ENCODE results near the gene HEATR3.

GRCh38 chr16:50086176-50086575 lies 20.4 kb downstream of the HEATR3 start:
- TF ChIP-seq EZH2 (IDR thresholded peaks at IDR 0.05; ENCODE audit: insufficient read depth, poor library complexity, severe bottlenecking) (no peak), EZH2phosphoT487 (IDR thresholded peaks at IDR 0.05; ENCODE audit: insufficient read depth, low read depth) (no peak)
